ENCODE measurements around the gene GLG1.
"Not testable (repeated sequence)": the region's sequence is repeated elsewhere in the genome, so short reads cannot be mapped to it uniquely, and the experiment has no call there.

The GLG1 gene

DNA sequence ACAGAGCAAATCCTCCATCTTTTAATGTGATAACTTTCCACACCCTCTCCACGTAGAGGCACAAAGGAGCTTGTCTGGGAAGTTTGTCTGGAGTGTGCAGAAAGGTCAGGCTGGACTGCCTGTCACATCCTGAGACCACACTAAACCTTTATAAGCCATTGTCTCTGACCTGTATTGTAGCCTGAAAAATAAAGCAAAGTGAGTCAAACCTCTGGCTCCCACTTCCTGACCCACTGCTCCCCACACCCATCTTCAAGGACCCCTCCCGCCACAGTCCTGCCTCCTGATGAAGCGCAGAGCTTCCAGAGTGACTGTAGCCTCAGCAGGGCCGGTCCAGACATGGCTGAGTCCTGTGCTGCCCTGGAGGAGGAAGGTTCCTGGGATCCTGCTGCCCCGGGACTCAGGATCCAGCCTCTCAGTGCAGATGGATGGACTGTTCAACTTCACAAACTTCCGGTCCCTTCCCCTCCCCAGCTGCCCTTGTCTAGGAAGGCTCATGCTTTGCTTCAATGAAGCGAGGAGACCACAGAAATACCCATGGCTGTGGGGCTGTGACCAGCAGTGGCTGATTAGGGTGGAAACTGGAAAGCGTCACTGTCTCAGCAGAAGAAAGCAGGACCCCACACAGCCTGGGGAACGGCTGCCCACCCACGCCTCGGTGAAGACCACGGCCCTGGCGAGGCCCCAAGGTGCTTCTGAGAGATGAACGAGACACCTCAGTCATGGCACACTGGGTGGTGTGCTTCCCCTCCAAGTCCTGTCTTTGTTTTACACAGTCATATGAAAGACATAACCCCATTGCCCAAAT, 154.8 kb downstream of the GLG1 start:
- Mint-ChIP-seq H3K27ac (no peak overlapping the region), H3K36me3 (ENCODE audit: low read depth) (peaks cover 30% of the 10 kb centered on the region), H3K27me3 (ENCODE audit: low read depth) (no peaks in the 10 kb centered on the region), H3K4me3 (no peak overlapping the region), H3K4me1 (ENCODE audit: low read depth) (peaks cover 8% of the 10 kb centered on the region), H3K9me3 (no peaks in the 10 kb centered on the region)

DNA sequence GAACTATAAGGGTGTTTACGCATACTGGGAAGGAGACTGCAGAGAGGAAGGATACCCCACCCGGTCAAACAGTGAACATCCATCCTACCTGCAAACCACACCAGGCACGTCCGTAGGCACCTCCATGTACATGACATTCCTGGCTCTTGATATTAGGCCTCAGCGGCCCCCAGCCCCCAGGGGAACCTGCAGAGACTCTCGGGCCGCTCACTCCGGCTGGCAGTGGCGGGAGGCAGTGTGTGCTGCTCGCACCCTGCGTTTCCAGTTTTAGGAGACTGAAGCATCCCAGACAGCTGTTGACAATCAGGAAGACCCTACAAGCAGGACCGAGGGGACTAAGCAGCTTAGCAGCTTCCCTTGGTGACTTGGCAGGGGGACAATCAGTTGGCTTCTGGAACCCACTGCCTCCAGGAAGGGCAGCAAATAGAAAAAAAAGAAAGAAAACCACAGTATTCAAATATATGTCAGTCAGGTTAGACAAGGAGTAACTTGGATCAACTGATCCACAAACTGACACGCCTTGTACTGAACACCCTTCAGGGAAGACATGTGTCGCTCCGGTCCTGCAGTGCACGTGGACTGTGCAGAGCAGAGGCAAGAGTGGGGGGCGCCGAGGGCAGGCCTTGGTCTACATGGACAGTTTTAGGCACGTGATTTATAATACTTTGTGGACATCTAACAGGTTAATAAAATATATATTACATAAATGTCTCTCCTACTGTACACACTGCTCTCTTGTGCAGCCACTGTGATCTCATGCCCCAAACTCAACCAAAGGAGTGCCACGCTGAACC, 155.8 kb downstream of the GLG1 start:
- H3K9me3 Mint-ChIP-seq = no peaks in the 10 kb centered on the region
- no peak overlapping the region for H3K4me3 Mint-ChIP-seq
- no peaks in the 10 kb centered on the region for H3K27me3 Mint-ChIP-seq (ENCODE audit: low read depth)
- peaks cover 8% of the 10 kb centered on the region for H3K4me1 Mint-ChIP-seq (ENCODE audit: low read depth)
- H3K27ac Mint-ChIP-seq = no peak overlapping the region
- peaks cover 32% of the 10 kb centered on the region for H3K36me3 Mint-ChIP-seq (ENCODE audit: low read depth)

DNA sequence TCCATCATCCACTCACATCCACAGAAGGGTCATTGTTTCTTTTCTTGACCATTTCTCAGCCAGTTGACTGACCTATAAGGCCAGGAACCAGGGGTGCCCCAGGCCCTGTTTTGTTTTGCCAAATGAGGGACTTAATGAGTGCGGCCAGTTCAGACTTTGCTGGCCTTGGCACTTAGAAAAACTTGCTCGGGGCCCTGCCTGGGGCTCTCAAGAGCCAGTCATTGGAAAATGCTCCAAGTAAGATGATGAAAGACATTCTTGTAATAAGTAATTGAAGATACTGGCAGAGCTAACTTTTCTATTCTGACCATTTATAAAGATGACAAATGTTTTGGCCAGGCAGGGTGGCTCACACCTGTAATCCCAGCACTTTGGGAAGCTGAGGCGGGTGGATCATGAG, 156.7 kb downstream of the GLG1 start:
- Mint-ChIP-seq H3K27me3 (ENCODE audit: low read depth) (no peaks in the 10 kb centered on the region), H3K36me3 (ENCODE audit: low read depth) (peaks cover 27% of the 10 kb centered on the region), H3K4me3 (no peak overlapping the region), H3K27ac (no peak overlapping the region), H3K9me3 (no peaks in the 10 kb centered on the region), H3K4me1 (ENCODE audit: low read depth) (peaks cover 10% of the 10 kb centered on the region)

DNA sequence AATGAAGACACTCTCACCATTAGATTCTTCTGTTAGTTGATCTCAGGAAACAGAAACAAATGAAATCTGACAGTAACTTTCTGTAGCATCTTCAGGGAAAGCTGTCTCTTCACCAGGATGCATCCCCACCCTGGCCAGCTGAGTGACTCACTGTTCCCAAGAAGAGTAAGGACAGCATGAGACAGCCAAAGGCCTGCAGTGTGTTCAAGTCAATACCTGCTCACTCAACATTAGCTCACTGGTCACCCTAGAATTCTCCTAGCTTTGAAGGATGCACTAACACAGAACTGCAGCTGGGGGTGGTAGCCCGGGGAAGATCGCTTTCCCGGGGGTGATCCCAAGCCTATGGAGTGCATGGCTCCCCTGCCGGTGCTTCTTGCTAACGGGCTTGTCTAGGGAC, 157.4 kb downstream of the GLG1 start:
- H3K9me3 Mint-ChIP-seq = no peaks in the 10 kb centered on the region
- H3K27ac Mint-ChIP-seq = no peak overlapping the region
- peaks cover 22% of the 10 kb centered on the region for H3K36me3 Mint-ChIP-seq (ENCODE audit: low read depth)
- H3K4me1 Mint-ChIP-seq (ENCODE audit: low read depth) = peaks cover 10% of the 10 kb centered on the region
- H3K4me3 Mint-ChIP-seq = no peak overlapping the region
- H3K27me3 Mint-ChIP-seq (ENCODE audit: low read depth) = no peaks in the 10 kb centered on the region

DNA sequence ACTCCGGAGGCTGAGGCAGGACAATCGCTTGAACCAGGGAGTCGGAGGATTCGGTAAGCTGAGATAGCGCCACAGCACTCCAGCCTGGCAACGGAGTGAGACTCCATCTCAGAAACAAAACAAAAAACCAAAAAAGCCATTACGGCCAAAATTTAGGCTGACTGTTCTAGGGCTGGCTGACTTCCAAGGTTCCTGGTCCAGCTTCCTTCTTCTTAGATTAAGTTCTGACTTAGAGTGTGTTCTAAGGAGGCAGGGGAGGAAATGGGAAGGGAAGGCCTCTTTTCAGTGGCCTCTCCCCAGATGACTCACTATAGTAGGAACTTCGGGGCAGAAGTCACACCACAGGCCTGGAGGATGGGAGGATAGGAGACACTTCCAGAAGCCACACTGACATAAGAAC, 157.9 kb downstream of the GLG1 start:
- Mint-ChIP-seq H3K27ac (no peak overlapping the region), H3K27me3 (ENCODE audit: low read depth) (no peaks in the 10 kb centered on the region), H3K36me3 (ENCODE audit: low read depth) (peaks cover 22% of the 10 kb centered on the region), H3K4me1 (ENCODE audit: low read depth) (peaks cover 10% of the 10 kb centered on the region), H3K4me3 (no peak overlapping the region), H3K9me3 (no peaks in the 10 kb centered on the region)

DNA sequence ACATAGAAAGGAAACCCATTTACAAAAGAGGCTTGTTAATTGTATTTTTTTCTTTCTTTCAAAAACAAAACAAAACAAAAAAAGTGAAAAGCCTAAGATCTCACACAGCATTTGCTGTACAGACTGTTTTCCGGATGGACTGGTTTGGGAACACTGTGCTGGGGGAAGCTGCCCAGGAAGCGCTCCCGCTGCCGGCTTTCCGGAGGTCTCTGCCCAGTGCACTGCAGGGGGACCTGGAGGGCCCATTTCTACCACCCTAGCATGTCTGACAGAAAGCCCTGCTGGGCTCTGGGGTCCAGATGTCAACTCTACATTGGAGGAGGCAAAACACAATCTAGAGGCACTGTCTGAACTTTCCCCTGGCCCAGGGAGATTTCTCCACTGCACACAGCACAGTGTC, 159.3 kb downstream of the GLG1 start:
- H3K4me1 Mint-ChIP-seq (ENCODE audit: low read depth) = peaks cover 13% of the 10 kb centered on the region
- peaks cover 17% of the 10 kb centered on the region for H3K36me3 Mint-ChIP-seq (ENCODE audit: low read depth)
- no peaks in the 10 kb centered on the region for H3K27me3 Mint-ChIP-seq (ENCODE audit: low read depth)
- no peaks in the 10 kb centered on the region for H3K9me3 Mint-ChIP-seq
- H3K4me3 Mint-ChIP-seq = no peak overlapping the region
- no peak overlapping the region for H3K27ac Mint-ChIP-seq

DNA sequence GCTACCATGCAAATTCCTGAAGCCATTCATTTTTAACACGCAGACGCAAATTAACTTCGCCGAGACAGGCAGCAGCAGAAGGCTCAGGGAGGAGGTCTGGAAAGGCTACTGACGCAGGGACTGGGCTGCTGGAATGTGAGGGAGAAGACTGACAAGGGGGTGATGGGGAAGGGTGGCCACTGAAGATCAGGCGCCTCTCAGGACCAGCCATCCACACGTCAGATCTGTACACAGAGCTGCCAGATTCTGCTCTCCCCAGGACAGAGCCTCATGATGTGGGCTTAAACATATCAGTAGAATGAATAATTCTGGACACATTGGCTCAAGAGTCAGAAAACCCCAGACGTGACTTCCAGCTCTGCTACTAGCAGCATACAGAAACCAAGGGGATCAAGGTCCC, 160.0 kb downstream of the GLG1 start:
- no peaks in the 10 kb centered on the region for H3K9me3 Mint-ChIP-seq
- H3K27me3 Mint-ChIP-seq (ENCODE audit: low read depth) = no peaks in the 10 kb centered on the region
- no peak overlapping the region for H3K4me3 Mint-ChIP-seq
- H3K27ac Mint-ChIP-seq = no peak overlapping the region
- peaks cover 11% of the 10 kb centered on the region for H3K36me3 Mint-ChIP-seq (ENCODE audit: low read depth)
- H3K4me1 Mint-ChIP-seq (ENCODE audit: low read depth) = peaks cover 10% of the 10 kb centered on the region

DNA sequence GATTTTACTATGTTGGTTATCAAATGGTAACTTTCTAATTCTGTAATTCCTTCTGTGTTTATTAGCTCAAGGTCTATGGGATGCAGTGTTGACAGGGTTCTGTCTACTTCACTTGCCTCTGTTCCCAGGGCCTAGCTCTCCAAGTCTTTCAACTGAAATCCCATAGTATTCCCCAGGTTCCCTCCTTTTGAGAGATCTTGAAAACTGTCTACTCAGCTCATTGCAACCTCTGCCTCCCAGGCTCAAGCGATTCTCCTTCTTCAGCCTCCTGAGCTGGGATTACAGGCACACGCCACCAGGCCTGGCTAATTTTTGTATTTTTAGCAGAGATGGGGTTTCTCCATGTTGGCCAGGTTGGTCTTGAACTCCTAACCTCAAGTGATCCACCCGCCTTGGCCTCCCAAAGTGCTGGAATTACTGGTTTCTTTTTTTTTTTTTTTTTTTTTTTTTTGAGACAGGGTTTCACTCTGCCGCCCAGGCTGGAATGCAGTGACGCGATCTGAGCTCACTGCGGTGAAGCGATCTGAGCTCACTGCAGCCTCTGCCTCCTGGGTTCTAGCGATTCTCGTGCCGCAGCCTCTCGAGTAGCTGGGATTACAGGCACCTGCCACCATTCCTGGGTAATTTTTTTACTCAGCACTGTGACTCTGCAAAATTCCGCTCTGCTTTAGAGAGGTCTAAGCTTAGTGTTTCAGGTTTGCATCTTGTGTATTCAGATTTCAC, 163.1 kb downstream of the GLG1 start:
- peaks cover 14% of the 10 kb centered on the region for H3K4me1 Mint-ChIP-seq (ENCODE audit: low read depth)
- H3K36me3 Mint-ChIP-seq (ENCODE audit: low read depth) = peaks cover 18% of the 10 kb centered on the region

DNA sequence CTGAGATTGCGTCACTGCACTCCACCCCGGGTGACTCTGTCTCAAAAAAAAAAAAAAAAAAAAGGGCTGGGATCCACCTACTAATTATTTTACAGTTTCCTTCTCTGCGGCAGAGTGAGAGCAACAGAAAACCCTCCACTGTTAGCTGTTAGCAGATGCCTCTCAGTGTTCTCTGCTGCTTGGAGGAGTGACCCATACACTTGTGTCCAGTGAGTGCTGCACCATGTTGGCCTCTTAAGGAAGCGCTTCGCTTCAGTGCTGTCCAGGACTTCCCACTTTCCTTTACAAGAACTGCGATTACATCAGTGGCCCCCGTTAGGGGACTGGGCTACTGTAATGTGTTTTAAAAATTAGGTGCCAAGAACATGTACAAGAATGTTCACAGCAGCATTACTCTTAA, 167.2 kb downstream of the GLG1 start:
- Mint-ChIP-seq H3K36me3 (ENCODE audit: low read depth) (peaks cover 17% of the 10 kb centered on the region), H3K27me3 (ENCODE audit: low read depth) (no peaks in the 10 kb centered on the region), H3K27ac (no peak overlapping the region), H3K4me3 (no peak overlapping the region), H3K9me3 (no peaks in the 10 kb centered on the region), H3K4me1 (ENCODE audit: low read depth) (peaks cover 17% of the 10 kb centered on the region)

More for the DNA sequence above, 163.1 kb downstream of the GLG1 start:
- H3K9me3 Mint-ChIP-seq; H3K4me3 Mint-ChIP-seq; H3K27ac Mint-ChIP-seq; H3K27me3 Mint-ChIP-seq (ENCODE audit: low read depth): not testable (repeated sequence)

DNA sequence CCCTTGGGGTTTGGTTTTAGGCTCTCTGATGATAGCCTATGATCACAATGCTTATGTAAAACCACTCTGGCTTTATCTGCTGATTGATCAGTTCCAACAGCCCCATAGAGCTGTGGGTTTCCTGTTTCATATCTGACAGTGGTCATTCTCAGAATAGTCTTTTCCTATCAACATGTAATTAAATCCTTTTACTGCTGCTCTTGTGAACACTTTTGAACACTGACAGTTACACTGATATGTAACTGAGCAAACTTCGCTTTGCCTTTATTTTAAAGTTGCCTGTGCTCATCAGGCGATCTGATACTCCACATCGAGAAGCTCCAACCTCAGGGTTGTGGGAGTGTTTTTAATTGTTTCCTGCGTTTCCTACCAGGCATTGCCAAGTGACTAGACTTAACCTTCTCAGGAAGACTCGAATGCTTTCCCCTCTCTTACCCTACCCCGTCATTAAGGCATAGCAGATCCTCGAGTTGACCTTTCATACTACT, 168.4 kb downstream of the GLG1 start:
- no peaks in the 10 kb centered on the region for H3K9me3 Mint-ChIP-seq
- peaks cover 17% of the 10 kb centered on the region for H3K36me3 Mint-ChIP-seq (ENCODE audit: low read depth)
- H3K4me3 Mint-ChIP-seq = peak overlapping the region; percentile 56
- peaks cover 17% of the 10 kb centered on the region for H3K4me1 Mint-ChIP-seq (ENCODE audit: low read depth)
- H3K27me3 Mint-ChIP-seq (ENCODE audit: low read depth) = no peaks in the 10 kb centered on the region
- H3K27ac Mint-ChIP-seq = peak overlapping the region; percentile 65

DNA sequence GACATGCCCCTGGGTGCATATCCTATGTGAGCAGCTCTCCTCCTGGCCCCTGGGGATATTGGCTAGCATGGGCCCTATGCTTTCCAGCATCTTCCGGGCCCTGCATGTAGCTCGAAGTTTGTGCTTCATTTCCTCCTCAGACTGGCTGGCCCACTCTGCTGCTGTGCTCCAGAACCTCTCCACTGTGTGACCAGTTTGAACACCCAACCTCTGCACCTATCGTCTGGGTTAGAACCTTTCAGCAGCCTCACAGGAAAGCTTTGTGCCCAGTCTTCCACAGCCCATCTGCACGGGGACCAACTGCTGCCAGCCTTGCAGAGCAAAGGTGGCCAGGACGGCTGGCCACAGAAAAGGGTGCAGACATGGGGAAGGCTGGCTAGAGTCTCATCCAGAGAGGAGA, 175.4 kb downstream of the GLG1 start:
- H3K27me3 Mint-ChIP-seq (ENCODE audit: low read depth) = no peaks in the 10 kb centered on the region
- no peaks in the 10 kb centered on the region for H3K9me3 Mint-ChIP-seq
- H3K36me3 Mint-ChIP-seq (ENCODE audit: low read depth) = no peaks in the 10 kb centered on the region
- no peak overlapping the region for H3K4me3 Mint-ChIP-seq
- H3K27ac Mint-ChIP-seq = no peak overlapping the region
- H3K4me1 Mint-ChIP-seq (ENCODE audit: low read depth) = peaks cover 5% of the 10 kb centered on the region

DNA sequence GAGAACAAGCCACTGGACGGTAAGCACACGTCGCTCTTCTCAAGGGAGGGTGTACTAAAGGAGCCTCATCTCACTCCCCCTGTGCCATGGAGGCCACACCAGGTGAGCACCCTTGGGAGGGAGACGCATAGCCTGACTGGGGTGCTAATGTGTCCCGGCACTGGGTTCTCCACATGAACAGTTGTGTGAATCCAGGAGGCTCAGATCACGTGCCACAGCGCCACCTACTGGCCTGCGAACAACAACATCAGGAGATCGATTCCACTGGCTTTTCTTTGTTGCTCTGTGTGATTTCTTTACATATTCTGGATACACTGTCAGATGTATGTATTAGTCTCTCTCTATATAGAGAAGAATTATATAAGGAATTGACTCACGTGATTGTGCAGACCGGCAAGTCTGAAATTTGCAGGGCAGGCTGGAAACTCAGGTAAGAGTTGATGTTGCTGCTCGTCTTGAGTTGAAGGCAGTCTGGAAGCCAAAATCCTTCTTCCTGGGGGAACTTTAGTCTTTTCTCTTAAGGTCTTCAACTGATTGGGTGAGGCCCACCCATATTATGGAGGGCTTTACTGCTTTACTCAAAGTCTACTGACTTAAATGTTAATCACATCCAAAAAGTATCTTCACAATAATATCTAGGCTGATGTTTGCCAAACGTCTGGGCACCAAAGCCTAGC, 176.7 kb downstream of the GLG1 start:
- not testable (repeated sequence) for H3K4me3 Mint-ChIP-seq; H3K36me3 Mint-ChIP-seq (ENCODE audit: low read depth); H3K27me3 Mint-ChIP-seq (ENCODE audit: low read depth); H3K4me1 Mint-ChIP-seq (ENCODE audit: low read depth); H3K27ac Mint-ChIP-seq; H3K9me3 Mint-ChIP-seq

DNA sequence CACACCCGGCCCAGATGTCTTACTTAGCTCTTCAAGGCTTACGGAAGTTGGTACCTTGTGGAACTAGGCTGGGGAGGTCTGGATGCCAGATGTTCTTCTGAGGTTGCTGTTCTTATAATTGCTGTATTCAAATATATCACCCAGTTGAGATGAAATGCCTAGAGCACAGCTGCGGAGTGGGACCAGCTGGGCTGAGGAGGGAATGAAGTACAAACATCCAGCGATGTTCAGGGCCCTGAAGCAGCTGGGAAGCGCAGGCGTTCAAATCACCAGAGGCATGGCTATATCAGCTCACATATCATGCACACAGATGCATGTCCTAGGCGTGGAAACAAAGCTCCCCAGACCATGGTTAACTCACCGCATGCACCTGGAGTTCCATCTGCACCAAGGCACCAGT, 178.4 kb downstream of the GLG1 start:
- not testable (repeated sequence) for H3K36me3 Mint-ChIP-seq (ENCODE audit: low read depth); H3K9me3 Mint-ChIP-seq; H3K4me1 Mint-ChIP-seq (ENCODE audit: low read depth); H3K27me3 Mint-ChIP-seq (ENCODE audit: low read depth); H3K27ac Mint-ChIP-seq; H3K4me3 Mint-ChIP-seq

DNA sequence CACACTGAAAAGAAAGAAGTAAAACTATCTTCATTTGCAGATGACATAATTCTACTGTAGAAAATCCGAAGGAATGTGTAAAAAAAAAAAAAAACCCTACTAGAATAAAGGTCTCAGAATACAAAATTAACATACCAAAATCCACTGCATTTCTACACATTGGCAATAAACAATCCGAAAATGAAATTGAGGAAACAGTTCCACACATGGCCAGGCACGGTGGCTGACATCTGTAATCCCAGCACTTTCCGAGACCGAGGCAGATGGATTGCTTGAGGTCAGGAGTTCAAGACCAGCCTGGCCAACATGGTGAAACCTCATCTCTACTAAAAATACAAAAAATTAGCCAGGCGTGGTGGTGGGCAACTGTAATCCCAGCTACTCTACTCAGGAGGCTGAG, 181.2 kb downstream of the GLG1 start:
- H3K27ac Mint-ChIP-seq; H3K9me3 Mint-ChIP-seq; H3K27me3 Mint-ChIP-seq (ENCODE audit: low read depth); H3K4me3 Mint-ChIP-seq; H3K4me1 Mint-ChIP-seq (ENCODE audit: low read depth); H3K36me3 Mint-ChIP-seq (ENCODE audit: low read depth): not testable (repeated sequence)

Data from T-helper 1 cell treated with Interleukin-12 subunit alpha and Interleukin-12 subunit beta and Interleukin-4 antibody, amounts not matched to agents 30 μg/mL and 1 μg/mL, for 36 hours (primary cell).